NCI-H1694 treated with DMSO at 0.1 percent for 48 hours (cell line): ENCODE results near the gene VIP.
"Not testable (repeated sequence)": the region's sequence is repeated elsewhere in the genome, so short reads cannot be mapped to it uniquely, and the experiment has no call there.

Experiments
- DNase-seq: peaks from one replicate; lab custom pipeline; 2025; lab: John Stamatoyannopoulos, UW

Gene VIP

DNA sequence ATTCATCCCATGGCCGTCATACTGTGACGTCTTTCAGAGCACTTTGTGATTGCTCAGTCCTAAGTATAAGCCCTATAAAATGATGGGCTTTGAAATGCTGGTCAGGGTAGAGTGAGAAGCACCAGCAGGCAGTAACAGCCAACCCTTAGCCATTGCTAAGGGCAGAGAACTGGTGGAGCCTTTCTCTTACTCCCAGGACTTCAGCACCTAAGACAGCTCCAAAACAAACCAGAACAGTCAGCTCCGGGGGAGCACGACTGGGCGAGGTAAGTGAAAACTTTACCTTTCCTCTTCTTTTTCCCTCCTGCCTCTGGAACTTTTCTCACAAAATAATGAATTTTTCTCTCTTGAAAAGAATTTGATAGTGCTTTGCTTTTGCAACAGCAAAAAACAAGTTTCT, at the start of gene VIP:
TSS of gene VIP (plus strand) at position 104 of the 400 bp plus-strand sequence. CDS start 1,381 bp downstream, outside the sequence.
- DNase-seq: no peak

GRCh38 chr6:152701081-152701862, 49.3 kb upstream of the VIP start:
- no peak for DNase-seq

DNA sequence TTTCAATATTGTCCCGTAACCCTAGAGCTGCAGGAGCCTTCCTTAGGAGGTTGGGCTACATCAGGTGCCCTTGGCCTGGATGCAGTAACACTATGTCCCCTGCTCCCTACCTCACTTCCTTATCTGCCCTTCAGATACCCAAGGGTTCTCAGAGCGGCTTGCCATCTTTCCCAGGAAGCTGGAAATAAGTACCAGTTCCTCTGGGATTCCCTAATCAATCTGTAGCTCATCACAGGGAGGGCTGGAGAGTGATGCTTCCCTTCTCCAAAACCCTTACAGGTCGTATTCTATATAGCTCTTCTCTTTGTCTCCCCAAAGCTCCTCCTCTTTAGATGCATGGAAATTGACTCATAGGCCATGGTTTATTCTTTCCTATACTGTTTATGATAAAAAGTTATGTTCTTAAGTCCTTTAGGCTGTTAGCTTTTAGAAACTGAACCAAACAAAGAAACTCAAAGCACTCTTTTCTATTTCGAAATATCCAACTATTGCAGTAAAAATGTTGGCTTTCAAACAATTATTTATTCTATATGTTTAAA, 48.7 kb upstream of the VIP start:
- no peak for DNase-seq

DNA sequence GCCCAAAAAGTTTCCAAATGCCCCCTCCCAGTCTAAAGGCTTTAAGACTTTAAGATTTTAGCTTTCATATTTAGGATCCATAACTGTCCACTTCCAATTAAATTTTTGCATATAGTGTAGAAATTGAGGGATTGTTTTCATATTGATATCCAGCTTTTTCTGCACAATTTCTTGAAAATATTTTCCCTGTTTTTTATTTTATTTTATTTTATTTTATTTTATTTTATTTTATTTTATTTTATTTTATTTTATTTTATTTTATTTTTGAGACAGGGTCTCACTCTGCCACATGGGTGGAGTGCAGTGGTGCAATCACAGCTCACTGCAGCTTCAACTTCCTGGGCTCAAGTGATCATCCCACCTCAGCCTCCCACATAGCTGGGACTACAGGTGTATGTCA, 46.8 kb upstream of the VIP start:
- DNase-seq: not testable (repeated sequence)

- DNase-seq: no peak
These were observed 45.3 kb upstream of the VIP start for GRCh38 chr6:152705327-152705726.

DNA sequence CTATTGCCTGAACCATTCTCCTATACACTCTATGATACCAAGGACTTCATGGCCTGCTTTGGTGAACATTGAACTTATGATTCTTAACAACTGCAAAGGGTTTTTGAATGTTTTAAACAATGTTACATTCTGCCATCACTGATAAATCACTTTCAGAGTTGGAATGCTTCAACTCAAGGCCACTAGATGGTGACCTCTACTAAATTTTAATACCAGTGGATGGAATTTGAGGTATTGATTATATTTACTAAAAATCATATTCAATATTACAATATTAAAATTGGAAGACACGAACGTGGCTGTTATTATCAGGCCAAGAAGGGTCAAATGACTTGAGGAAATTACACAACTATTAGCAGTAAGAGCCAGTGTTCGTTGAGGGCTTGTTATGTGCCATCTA, 34.3 kb upstream of the VIP start:
- no peak for DNase-seq

DNA sequence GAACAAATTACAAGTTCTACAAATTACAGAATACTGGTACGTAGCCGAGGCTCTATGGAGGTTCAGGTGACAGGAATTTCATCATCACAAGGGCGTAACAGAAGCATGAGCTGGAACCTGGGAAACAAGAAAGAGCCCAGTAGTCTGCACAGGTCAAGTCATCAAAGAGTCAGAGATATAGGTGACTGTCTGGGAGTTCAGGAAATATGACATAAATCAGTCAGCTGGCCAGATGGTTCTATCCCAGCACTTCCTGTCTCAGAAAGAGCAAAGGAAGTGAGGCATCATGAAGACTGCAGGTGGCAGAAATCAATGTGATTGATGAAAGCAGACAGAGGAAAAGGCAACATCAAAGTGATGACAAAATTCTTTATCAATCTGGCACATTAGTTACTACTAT, 29.6 kb upstream of the VIP start:
- DNase-seq: no peak

- no peak for DNase-seq
These were observed 28.6 kb upstream of the VIP start for GRCh38 chr6:152721956-152722355.

DNA sequence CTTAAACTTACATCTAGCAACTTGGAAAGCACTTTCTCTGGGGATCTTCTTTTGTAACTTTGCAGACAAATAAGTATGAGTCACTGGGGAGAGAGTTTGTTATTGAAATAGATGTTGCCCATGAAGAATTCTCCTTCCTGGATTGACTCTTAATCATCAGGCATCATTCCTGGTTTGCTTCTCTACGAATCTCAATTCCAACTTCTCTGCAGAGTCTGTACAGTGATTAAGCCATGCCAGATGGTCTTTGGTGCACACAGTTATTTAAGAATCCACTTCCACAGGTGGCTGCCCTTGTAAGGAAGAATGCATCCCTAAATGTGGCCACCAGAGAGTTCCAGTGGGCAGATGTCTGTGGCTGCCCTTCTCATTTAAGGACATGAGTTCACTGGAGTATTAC, 27.2 kb upstream of the VIP start:
- DNase-seq: no peak

GRCh38 chr6:152726313-152726712, 24.3 kb upstream of the VIP start:
- no peak for DNase-seq

DNA sequence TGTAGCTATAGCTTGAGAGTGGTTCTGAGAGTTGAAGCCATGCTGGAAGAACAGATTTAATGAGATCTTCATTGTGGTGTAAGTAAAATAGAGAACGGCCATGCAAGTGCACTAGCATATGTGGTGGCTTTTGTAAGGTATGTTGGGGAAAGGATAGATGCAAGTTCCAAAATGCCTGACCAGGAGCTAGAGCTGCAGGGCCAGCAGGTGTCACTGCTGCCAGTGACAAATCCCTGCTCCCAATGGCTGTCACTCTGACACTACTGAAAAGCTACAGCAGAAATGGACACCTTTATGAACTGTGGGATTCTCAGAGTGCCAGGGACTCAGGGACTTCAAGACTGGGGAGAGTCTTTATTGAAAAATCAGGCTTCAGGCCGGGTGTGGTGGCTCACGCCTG, 23.1 kb upstream of the VIP start:
- DNase-seq: no peak

DNA sequence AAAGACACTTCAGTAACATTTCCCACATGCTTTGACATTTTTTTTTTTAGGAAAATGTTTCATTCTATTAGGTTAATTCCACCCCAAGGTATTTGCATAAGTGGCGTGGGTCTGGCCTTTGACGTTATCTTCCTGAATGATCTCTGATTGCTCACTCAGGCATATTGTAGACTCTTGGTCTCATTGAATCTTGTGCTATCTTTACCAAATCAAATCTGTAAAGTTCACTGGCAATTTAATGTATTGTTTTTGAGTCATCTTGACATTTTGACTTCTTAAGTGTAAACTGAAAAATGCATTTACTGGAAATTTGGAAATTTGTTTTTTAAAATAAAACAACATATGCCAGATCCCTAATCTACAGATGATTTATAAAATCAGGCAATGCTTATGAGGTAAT, 16.0 kb upstream of the VIP start:
- DNase-seq: no peak

GRCh38 chr6:152736687-152737273, 13.8 kb upstream of the VIP start:
- no peak for DNase-seq

- no peak for DNase-seq
These were observed 5.0 kb upstream of the VIP start for GRCh38 chr6:152745509-152746171.

DNA sequence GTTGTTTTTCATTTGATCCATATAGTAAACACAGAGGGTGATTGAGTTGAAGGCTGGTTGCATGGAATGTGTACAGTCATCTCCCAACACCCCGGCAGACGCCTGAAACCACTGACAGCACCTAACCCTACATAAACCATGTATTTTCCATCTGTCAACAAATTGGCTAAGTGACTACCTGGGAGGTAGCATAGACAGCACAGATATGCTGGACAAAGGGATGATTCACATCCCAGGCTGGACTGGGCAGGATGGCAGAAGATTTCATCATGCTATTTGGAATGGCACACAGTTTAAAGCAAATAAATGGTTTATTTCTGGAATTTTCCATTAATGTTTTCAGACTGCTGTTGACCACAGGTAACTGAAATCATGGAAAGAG, 4.4 kb upstream of the VIP start:
- DNase-seq: no peak

DNA sequence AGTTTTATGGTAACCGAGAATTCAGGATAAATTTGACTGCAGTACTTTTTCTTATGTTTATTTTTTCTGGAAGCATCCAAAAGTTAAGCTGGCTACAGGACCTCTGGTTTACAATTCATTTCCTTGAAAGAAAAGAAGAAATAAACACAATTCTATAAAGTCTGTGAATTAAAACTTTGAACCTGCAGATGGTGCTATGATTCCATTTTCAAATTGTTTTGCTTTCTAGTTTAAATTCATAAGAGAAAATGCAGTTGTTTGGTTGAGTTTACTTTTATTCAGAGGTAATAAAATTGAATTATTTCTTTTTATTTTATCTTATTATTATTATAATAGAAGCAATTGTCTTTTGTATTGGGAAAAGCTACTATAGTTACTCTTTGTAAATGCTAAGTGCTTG, 1.8 kb upstream of the VIP start:
- peak; percentile 1 for DNase-seq

- DNase-seq: no peak
These were observed 1.3 kb upstream of the VIP start for GRCh38 chr6:152749336-152749735.

- no peak for DNase-seq
These were observed 14.7 kb downstream of the VIP start for GRCh38 chr6:152765331-152765730.

- DNase-seq: no peak
These were observed 18.6 kb downstream of the VIP start for GRCh38 chr6:152769159-152769558.

GRCh38 chr6:152769993-152770392, 19.4 kb downstream of the VIP start:
- no peak for DNase-seq

GRCh38 chr6:152771061-152771687, 20.6 kb downstream of the VIP start:
- no peak for DNase-seq

GRCh38 chr6:152775428-152775827, 24.8 kb downstream of the VIP start:
- no peak for DNase-seq

GRCh38 chr6:152776833-152777232, 26.2 kb downstream of the VIP start:
- DNase-seq: no peak
